SK-N-SH (cell line): ENCODE measurements around the gene SHANK1. TPM values are rescaled to one million over a fixed set of nuclear protein-coding genes. Genes with fewer than 3 reads are reported as not detected.

Experiments
- CTCF ChIA-PET: fragments of 300-600, 350-600 bp; formaldehyde crosslinking; extraction: SDS; loops from one replicate; lab custom pipeline; 2021; lab: Yijun Ruan, JAX
- POLR2A ChIA-PET: fragments of 350-600 bp; sonication (Branson Sonifier 250); formaldehyde crosslinking; extraction: SDS; loops from one replicate; lab custom pipeline; 2020; ENCODE audit warnings: antibody characterized with exemption, inconsistent platforms; lab: Yijun Ruan, JAX
- DNase-seq: peaks from one replicate; pipeline ENCODE4 v3.0.0; 2012
- H2AFZ ChIP-seq: fragments of 200-600 bp; sonication (generic); 2 replicates; pipeline ENCODE4 v1.8.1; 2016; ENCODE audit warnings: antibody characterized with exemption, mild to moderate bottlenecking, low read depth
- H3F3A ChIP-seq: fragments of 200-600 bp; sonication (generic); replicated peaks from 2 replicates; pipeline ENCODE3; 2016; ENCODE audit warnings: antibody characterized with exemption, mild to moderate bottlenecking; ENCODE audit not compliant: insufficient read depth
- H3K27ac ChIP-seq, 2 experiments: fragments of 200-500 bp in 1 of 2; fragments of 200-600 bp in 1 of 2; sonication (Bioruptor generic) in 1 of 2; sonication (generic), shearing (Covaris generic) in 1 of 2; 2 replicates each; pipeline versions ENCODE4 v1.5.1 to v1.6.1; 2014 to 2016; ENCODE audit warnings: low read depth in 2 of 2, inconsistent platforms in 1 of 2, low read length in 1 of 2, mild to moderate bottlenecking in 1 of 2, mixed read lengths in 1 of 2
- H3K27me3 ChIP-seq: fragments of 200-600 bp; sonication (generic), shearing (Covaris generic); 2 replicates; pipeline ENCODE4 v1.6.1; 2016; ENCODE audit warnings: mixed run types; ENCODE audit not compliant: insufficient read depth
- H3K36me3 ChIP-seq, 2 experiments: fragments of 200-500 bp in 1 of 2; fragments of 200-600 bp in 1 of 2; sonication (Bioruptor generic) in 1 of 2; sonication (generic) in 1 of 2; replicated peaks in 1 of 2; 2 replicates each; pipeline versions ENCODE3 to v1.5.1; 2014 to 2016; ENCODE audit warnings: low read length in 1 of 2, mild to moderate bottlenecking in 1 of 2; ENCODE audit not compliant: insufficient read depth in 2 of 2, control insufficient read depth in 1 of 2
- H3K4me1 ChIP-seq, 2 experiments: fragments of 200-500 bp in 1 of 2; fragments of 200-600 bp in 1 of 2; sonication (Bioruptor generic) in 1 of 2; sonication (generic), shearing (Covaris generic) in 1 of 2; 2 replicates each; pipeline versions ENCODE4 v1.5.1 to v1.6.1; 2014 to 2016; ENCODE audit warnings: low read depth in 1 of 2, low read length in 1 of 2, mixed run types in 1 of 2; ENCODE audit not compliant: insufficient read depth in 2 of 2, control insufficient read depth in 1 of 2
- H3K4me2 ChIP-seq: fragments of 200-600 bp; sonication (generic), shearing (Covaris generic); 2 replicates; pipeline ENCODE4 v1.6.1; 2017; ENCODE audit warnings: mixed run types
- H3K4me3 ChIP-seq, 2 experiments: fragments of 200-500 bp in 1 of 2; fragments of 200-600 bp in 1 of 2; sonication (Bioruptor generic) in 1 of 2; sonication (generic), shearing (Covaris generic) in 1 of 2; 2 replicates each; pipeline versions ENCODE4 v1.5.1 to v1.8.1; 2014 to 2016; ENCODE audit warnings: low read depth in 2 of 2, inconsistent platforms in 1 of 2, low read length in 1 of 2, mild to moderate bottlenecking in 1 of 2, mixed read lengths in 1 of 2, moderate library complexity in 1 of 2
- H3K79me2 ChIP-seq: fragments of 200-600 bp; sonication (generic); 2 replicates; pipeline ENCODE4 v1.8.1; 2017; ENCODE audit warnings: mild to moderate bottlenecking; ENCODE audit not compliant: insufficient read depth
- H3K9ac ChIP-seq: fragments of 200-600 bp; sonication (generic); 2 replicates; pipeline ENCODE4 v1.6.1; 2017; ENCODE audit warnings: mixed run types
- H3K9me2 ChIP-seq: fragments of 200-600 bp; sonication (generic); 2 replicates; pipeline ENCODE4 v1.6.1; 2017; ENCODE audit warnings: mixed run types
- H3K9me3 ChIP-seq: fragments of 200-600 bp; sonication (generic); 2 replicates; pipeline ENCODE4 v1.6.1; 2017; ENCODE audit warnings: mixed run types, mild to moderate bottlenecking, moderate library complexity
- H4K20me1 ChIP-seq: fragments of 200-600 bp; sonication (generic); 2 replicates; pipeline ENCODE4 v1.6.1; 2017; ENCODE audit warnings: mild to moderate bottlenecking, mixed run types; ENCODE audit not compliant: insufficient read depth
- FOSL2 ChIP-seq: IDR thresholded peaks from 2 replicates; pipeline ENCODE4 v1.4.0; 2012; ENCODE audit warnings: low read depth, mild to moderate bottlenecking, moderate library complexity, borderline replicate concordance
- FOXJ3 ChIP-seq: sonication (generic); formaldehyde crosslinking; IDR thresholded peaks from 2 replicates; pipeline ENCODE4 v1.5.1; 2020; ENCODE audit warnings: mild to moderate bottlenecking, missing genetic modification reagents
- FOXM1 ChIP-seq: IDR thresholded peaks from 2 replicates; pipeline ENCODE4 v1.4.0; 2012; ENCODE audit warnings: low read depth, mild to moderate bottlenecking
- MEF2A ChIP-seq: IDR thresholded peaks from 2 replicates; pipeline ENCODE4 v1.4.0; 2012; ENCODE audit warnings: low read depth, borderline replicate concordance
- POLR2AphosphoS5 ChIP-seq: IDR thresholded peaks from 2 replicates; pipeline ENCODE4 v1.6.1; 2012; ENCODE audit warnings: low read depth, low read length
- RCOR1 ChIP-seq: fragments of 150-350 bp; IDR thresholded peaks from 2 replicates; pipeline ENCODE4 v1.6.1; 2017; ENCODE audit warnings: antibody characterized with exemption, low read length
- RXRA ChIP-seq: IDR thresholded peaks from 2 replicates; pipeline ENCODE4 v1.4.0; 2012; ENCODE audit warnings: low read depth, mild to moderate bottlenecking, borderline replicate concordance
- SIN3A ChIP-seq: IDR thresholded peaks from 2 replicates; pipeline ENCODE4 v1.6.1; 2012; ENCODE audit warnings: low read depth, mild to moderate bottlenecking, low read length, moderate library complexity, borderline replicate concordance
- SMC3 ChIP-seq: IDR thresholded peaks from 2 replicates; pipeline ENCODE4 v1.6.1; 2012; ENCODE audit warnings: low read depth, low read length, improper control_type of control experiment
- TAF1 ChIP-seq: IDR thresholded peaks from 2 replicates; pipeline ENCODE4 v1.6.1; 2012; ENCODE audit warnings: low read depth, mild to moderate bottlenecking, low read length, moderate library complexity, borderline replicate concordance
- WGBS: methylation state at CpG from one replicate; pipeline ENCODE4 v1.1.6; 2017; ENCODE audit warnings: low lambda C conversion rate; 5-methylcytosine and 5-hydroxymethylcytosine counted together
- polyA plus RNA-seq, 3 experiments: library from polyadenylated mRNA; depleted of rRNA; stranded (reverse); fragments of >200 nt; gene quantifications; 2 replicates each; pipeline ENCODE4 v1.2.3, GENCODE V29; 2012
- TF ChIP-seq, protein P1 (sequence below): IDR thresholded peaks from 2 replicates; pipeline ENCODE4 v1.4.0; 2012; ENCODE audit warnings: low read depth
- TF ChIP-seq, protein P2 (sequence below): fragments of 200-600 bp; sonication (generic); IDR thresholded peaks from 2 replicates; pipeline ENCODE4 v1.6.1; 2017; ENCODE audit warnings: antibody characterized with exemption, mild to moderate bottlenecking, moderate library complexity
- TF ChIP-seq, protein P3 (sequence below): IDR thresholded peaks from 2 replicates; pipeline ENCODE4 v1.6.1; 2012; ENCODE audit warnings: mild to moderate bottlenecking, low read depth, low read length, moderate library complexity

Gene SHANK1
- polyA plus RNA-seq, 1 of the 3 experiments (the other 2 are of a cell fraction), result 0.28 TPM

DNA sequence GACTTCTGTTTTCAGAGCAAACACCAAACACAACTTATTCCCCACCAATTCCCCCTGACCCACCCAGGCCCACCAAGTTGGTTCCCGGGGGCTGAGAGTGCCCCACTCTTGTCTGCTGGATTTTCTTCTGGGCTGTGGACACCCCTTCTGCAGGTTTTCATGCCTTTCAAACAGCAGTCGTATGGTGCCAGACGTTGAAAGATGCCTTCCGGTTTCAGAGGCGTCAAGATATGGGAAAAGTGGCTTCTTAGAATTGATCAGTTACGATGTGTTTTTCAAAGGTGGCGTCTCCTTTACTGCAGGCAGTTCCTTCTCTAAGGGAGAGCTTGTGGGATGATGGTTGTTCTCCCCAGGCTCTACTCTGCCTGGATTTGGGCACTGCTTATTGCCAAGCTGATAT is 16.3 kb upstream of the SHANK1 start:
- TF ChIP-seq SMC3, result no peak
- TF ChIP-seq POLR2AphosphoS5, result no peak
- no peak for TF ChIP-seq FOXM1
- TF ChIP-seq, protein P1, sequence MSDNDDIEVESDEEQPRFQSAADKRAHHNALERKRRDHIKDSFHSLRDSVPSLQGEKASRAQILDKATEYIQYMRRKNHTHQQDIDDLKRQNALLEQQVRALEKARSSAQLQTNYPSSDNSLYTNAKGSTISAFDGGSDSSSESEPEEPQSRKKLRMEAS, result no peak
- TF ChIP-seq FOSL2, result no peak
- TF ChIP-seq, protein P2, sequence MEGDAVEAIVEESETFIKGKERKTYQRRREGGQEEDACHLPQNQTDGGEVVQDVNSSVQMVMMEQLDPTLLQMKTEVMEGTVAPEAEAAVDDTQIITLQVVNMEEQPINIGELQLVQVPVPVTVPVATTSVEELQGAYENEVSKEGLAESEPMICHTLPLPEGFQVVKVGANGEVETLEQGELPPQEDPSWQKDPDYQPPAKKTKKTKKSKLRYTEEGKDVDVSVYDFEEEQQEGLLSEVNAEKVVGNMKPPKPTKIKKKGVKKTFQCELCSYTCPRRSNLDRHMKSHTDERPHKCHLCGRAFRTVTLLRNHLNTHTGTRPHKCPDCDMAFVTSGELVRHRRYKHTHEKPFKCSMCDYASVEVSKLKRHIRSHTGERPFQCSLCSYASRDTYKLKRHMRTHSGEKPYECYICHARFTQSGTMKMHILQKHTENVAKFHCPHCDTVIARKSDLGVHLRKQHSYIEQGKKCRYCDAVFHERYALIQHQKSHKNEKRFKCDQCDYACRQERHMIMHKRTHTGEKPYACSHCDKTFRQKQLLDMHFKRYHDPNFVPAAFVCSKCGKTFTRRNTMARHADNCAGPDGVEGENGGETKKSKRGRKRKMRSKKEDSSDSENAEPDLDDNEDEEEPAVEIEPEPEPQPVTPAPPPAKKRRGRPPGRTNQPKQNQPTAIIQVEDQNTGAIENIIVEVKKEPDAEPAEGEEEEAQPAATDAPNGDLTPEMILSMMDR, result no peak
- TF ChIP-seq, protein P3, sequence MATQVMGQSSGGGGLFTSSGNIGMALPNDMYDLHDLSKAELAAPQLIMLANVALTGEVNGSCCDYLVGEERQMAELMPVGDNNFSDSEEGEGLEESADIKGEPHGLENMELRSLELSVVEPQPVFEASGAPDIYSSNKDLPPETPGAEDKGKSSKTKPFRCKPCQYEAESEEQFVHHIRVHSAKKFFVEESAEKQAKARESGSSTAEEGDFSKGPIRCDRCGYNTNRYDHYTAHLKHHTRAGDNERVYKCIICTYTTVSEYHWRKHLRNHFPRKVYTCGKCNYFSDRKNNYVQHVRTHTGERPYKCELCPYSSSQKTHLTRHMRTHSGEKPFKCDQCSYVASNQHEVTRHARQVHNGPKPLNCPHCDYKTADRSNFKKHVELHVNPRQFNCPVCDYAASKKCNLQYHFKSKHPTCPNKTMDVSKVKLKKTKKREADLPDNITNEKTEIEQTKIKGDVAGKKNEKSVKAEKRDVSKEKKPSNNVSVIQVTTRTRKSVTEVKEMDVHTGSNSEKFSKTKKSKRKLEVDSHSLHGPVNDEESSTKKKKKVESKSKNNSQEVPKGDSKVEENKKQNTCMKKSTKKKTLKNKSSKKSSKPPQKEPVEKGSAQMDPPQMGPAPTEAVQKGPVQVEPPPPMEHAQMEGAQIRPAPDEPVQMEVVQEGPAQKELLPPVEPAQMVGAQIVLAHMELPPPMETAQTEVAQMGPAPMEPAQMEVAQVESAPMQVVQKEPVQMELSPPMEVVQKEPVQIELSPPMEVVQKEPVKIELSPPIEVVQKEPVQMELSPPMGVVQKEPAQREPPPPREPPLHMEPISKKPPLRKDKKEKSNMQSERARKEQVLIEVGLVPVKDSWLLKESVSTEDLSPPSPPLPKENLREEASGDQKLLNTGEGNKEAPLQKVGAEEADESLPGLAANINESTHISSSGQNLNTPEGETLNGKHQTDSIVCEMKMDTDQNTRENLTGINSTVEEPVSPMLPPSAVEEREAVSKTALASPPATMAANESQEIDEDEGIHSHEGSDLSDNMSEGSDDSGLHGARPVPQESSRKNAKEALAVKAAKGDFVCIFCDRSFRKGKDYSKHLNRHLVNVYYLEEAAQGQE, result no peak
- no peak for TF ChIP-seq TAF1
- no peak for TF ChIP-seq SIN3A
- TF ChIP-seq RCOR1, result no peak
- no peak for TF ChIP-seq RXRA
- no peak for TF ChIP-seq MEF2A
- TF ChIP-seq, all 33 proteins: peak for 0
- no peaks in the 10 kb centered on the region for H3K36me3 ChIP-seq
- H3F3A ChIP-seq, result no peaks in the 10 kb centered on the region
- H2AFZ ChIP-seq, result 0 out of 2 replicates have a peak overlapping the region, but pooled peaks have one; percentile 4
- WGBS, result 18% methylated on average over 7 of the region's 7 CpGs
- H4K20me1 ChIP-seq, result no peaks in the 10 kb centered on the region
- no peak overlapping the region for H3K27ac ChIP-seq
- H3K4me1 ChIP-seq, result no peaks in the 10 kb centered on the region
- no peaks in the 10 kb centered on the region for H3K9me2 ChIP-seq
- peaks cover 75% of the 10 kb centered on the region for H3K27me3 ChIP-seq
- no peak overlapping the region for H3K4me2 ChIP-seq
- no peaks in the 10 kb centered on the region for H3K9me3 ChIP-seq
- H3K79me2 ChIP-seq, result no peaks in the 10 kb centered on the region
- POLR2A ChIA-PET, result no interaction called here
- H3K4me3 ChIP-seq, result no peak overlapping the region
- no peak overlapping the region for H3K9ac ChIP-seq
- DNase-seq, result no peak
- CTCF ChIA-PET, result interaction anchor here (1.0 to 2.7 kb wide), 6 partner anchors 11 to 198 kb away, joined by 3 to 8 read pairs (median 4); no protein-coding TSS in a partner anchor

DNA sequence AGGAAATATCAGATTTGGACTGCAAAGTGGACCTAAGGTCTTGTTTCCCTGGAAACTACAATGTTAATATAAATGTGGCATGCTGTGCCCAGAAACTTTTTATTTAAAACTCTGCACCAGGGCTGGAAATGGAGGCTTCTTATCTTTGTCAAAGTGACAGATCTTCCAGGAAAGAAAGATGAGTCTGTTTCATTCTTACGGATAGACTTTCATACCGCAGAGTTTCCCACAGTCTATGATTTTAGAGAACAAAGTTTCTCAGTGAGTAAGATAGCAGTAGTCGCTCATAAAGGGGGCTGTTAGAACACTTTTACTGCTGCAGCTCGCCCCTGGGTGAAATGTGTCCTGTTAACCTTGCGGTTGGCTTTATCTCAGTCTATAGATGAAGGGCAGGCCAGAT is 10.3 kb upstream of the SHANK1 start:
- H2AFZ ChIP-seq, result no peak overlapping the region
- no peaks in the 10 kb centered on the region for H4K20me1 ChIP-seq
- no peak overlapping the region for H3K4me2 ChIP-seq
- H3K9me2 ChIP-seq, result no peaks in the 10 kb centered on the region
- TF ChIP-seq FOXJ3 (CRISPR knock-in tag) (no peak), RXRA (no peak), SIN3A (no peak)
- WGBS, result 72% methylated on average over 5 of the region's 5 CpGs
- POLR2A ChIA-PET, result no interaction called here
- H3F3A ChIP-seq, result peaks cover 3% of the 10 kb centered on the region
- no peaks in the 10 kb centered on the region for H3K36me3 ChIP-seq
- no peak for DNase-seq
- H3K9me3 ChIP-seq, result no peaks in the 10 kb centered on the region
- H3K27ac ChIP-seq, result no peak overlapping the region
- CTCF ChIA-PET, result interaction anchor here (1.1 to 1.5 kb wide), 2 partner anchors 54 to 192 kb away, joined by 3 to 5 read pairs; no protein-coding TSS in a partner anchor
- peaks cover 25% of the 10 kb centered on the region; the same call in 1 of the 2 replicates for H3K27me3 ChIP-seq
- no peak overlapping the region for H3K9ac ChIP-seq
- H3K79me2 ChIP-seq, result peaks cover 13% of the 10 kb centered on the region
- H3K4me3 ChIP-seq, result no peak overlapping the region
- H3K4me1 ChIP-seq, result peaks cover 0 to 13% of the 10 kb centered on the region in 2 experiments; a peak in 2 of 4 replicates
